K562 (cell line): ENCODE measurements around the gene TENM3. TPM values are rescaled to one million over a fixed set of nuclear protein-coding genes. Genes with fewer than 3 reads are reported as not detected.

ENCODE experiments used
- ATAC-seq: fragments of 200-7000 bp; cut with Tn5 transposase; 3 replicates; pipeline ENCODE4 v1.9.1; 2020; ENCODE audit warnings: moderate library complexity
- BruUV-seq: library from RNA; stranded (reverse); fragments of 400-500 nt; replicated peaks from 2 replicates; lab custom pipeline; 2021; lab: Mats Ljungman, UMichigan
- CTCF ChIA-PET: fragments of 300-600 bp; formaldehyde crosslinking; extraction: SDS; loops from one replicate; lab custom pipeline; 2021; ENCODE audit warnings: low intra/inter-chr PET ratio; lab: Yijun Ruan, JAX
- POLR2A ChIA-PET: fragments of 300-600, 350-650 bp; sonication (Branson Sonifier 250); formaldehyde crosslinking; extraction: SDS; loops from one replicate; lab custom pipeline; 2021; ENCODE audit warnings: antibody characterized with exemption, inconsistent platforms; lab: Yijun Ruan, JAX
- DNase-seq, 4 experiments: peaks; one replicate each; pipeline versions ENCODE4 v3.0.0 to v3.0.0-alpha.2; 2011 to 2018; ENCODE audit warnings: low spot score in 3 of 4, mixed read lengths in 3 of 4; ENCODE audit errors: extremely low read depth in 1 of 4
- FAIRE-seq: peaks from 2 replicates; lab custom pipeline; 2011; peaks lifted over from hg19 to GRCh38; lab: Jason Lieb, UNC
- H2AFZ ChIP-seq: 2 replicates; pipeline ENCODE4 v1.6.0; 2011; ENCODE audit warnings: low read depth, low read length, control low read depth, inconsistent platforms
- H3K27ac ChIP-seq: fragments of 200-600 bp; 3 replicates; pipeline ENCODE4 v1.8.0; 2011; ENCODE audit warnings: low read depth, mild to moderate bottlenecking, control low read depth, inconsistent platforms, low read length, moderate library complexity, mixed read lengths; ENCODE audit errors: extremely low read depth
- H3K27me3 ChIP-seq, 2 experiments: fragments of 300-600 bp in 1 of 2; 2 replicates in 1 of 2; 3 replicates in 1 of 2; pipeline versions ENCODE4 v1.6.0 to v1.8.0; 2011; ENCODE audit warnings: inconsistent platforms in 2 of 2, low read length in 2 of 2, mild to moderate bottlenecking in 1 of 2, mixed read lengths in 1 of 2, moderate library complexity in 1 of 2; ENCODE audit not compliant: control insufficient read depth in 2 of 2, insufficient read depth in 2 of 2
- H3K36me3 ChIP-seq: fragments of 300-600 bp; 3 replicates; pipeline ENCODE4 v1.8.0; 2011; ENCODE audit warnings: mild to moderate bottlenecking, low read length, inconsistent platforms; ENCODE audit not compliant: control insufficient read depth, insufficient read depth
- H3K4me1 ChIP-seq, 2 experiments: fragments of 200-600 bp in 1 of 2; replicated peaks in 1 of 2; 2 replicates in 1 of 2; 3 replicates in 1 of 2; pipeline versions ENCODE4 v1.5.1 to v1.8.0; 2011; ENCODE audit warnings: inconsistent platforms in 2 of 2, low read length in 2 of 2, mild to moderate bottlenecking in 1 of 2, mixed read lengths in 1 of 2, moderate library complexity in 1 of 2; ENCODE audit not compliant: control insufficient read depth in 2 of 2, insufficient read depth in 2 of 2
- H3K4me2 ChIP-seq: 2 replicates; pipeline ENCODE4 v1.6.1; 2011; ENCODE audit warnings: low read length, control low read depth, inconsistent platforms, mixed read lengths; ENCODE audit not compliant: insufficient read depth
- H3K4me3 ChIP-seq: fragments of 200-600 bp; sonication (generic), shearing (Covaris generic); 2 replicates; pipeline ENCODE4 v1.5.1; 2016; ENCODE audit warnings: control low read depth, inconsistent platforms
- H3K79me2 ChIP-seq: fragments of 200-600 bp; 3 replicates; pipeline ENCODE4 v1.8.0; 2011; ENCODE audit warnings: low read length, inconsistent platforms; ENCODE audit not compliant: control insufficient read depth, insufficient read depth
- H3K9ac ChIP-seq, 2 experiments: 2 replicates each; pipeline versions ENCODE4 v1.6.0 to v1.6.1; 2011; ENCODE audit warnings: low read depth in 2 of 2, low read length in 2 of 2, control low read depth in 1 of 2, inconsistent platforms in 1 of 2, mild to moderate bottlenecking in 1 of 2, mixed read lengths in 1 of 2; ENCODE audit not compliant: insufficient read depth in 1 of 2
- H3K9me1 ChIP-seq: one replicate; pipeline ENCODE4 v1.6.0; 2011; ENCODE audit warnings: inconsistent platforms, mild to moderate bottlenecking, low read length, moderate library complexity; ENCODE audit not compliant: control insufficient read depth, insufficient read depth
- H3K9me3 ChIP-seq: replicated peaks from 2 replicates; pipeline ENCODE4 v1.5.1; 2011; ENCODE audit warnings: low read depth, low read length, inconsistent platforms; ENCODE audit not compliant: control insufficient read depth, insufficient read depth
- H4K20me1 ChIP-seq: replicated peaks from 2 replicates; pipeline ENCODE4 v1.6.1; 2011; ENCODE audit warnings: low read length, inconsistent platforms, mixed read lengths; ENCODE audit not compliant: control insufficient read depth, insufficient read depth
- HNRNPK ChIP-seq: fragments of 200-400 bp; formaldehyde crosslinking; IDR thresholded peaks from one replicate; pipeline ENCODE4 v1.6.1; 2018; ENCODE audit warnings: mild to moderate bottlenecking, low read depth, low read length; ENCODE audit not compliant: poor library complexity, severe bottlenecking
- NFE2L1 ChIP-seq: fragments of 450-650 bp; IDR thresholded peaks from 2 replicates; pipeline ENCODE4 v1.6.1; 2016; ENCODE audit warnings: missing genetic modification characterization, low read depth, mild to moderate bottlenecking, missing compliant biosample characterization, moderate library complexity, borderline replicate concordance
- RNF2 ChIP-seq: sonication (generic); IDR thresholded peaks from 2 replicates; pipeline ENCODE4 v1.6.1; 2016
- XRCC5 ChIP-seq: fragments of 200-400 bp; formaldehyde crosslinking; IDR thresholded peaks from 2 replicates; pipeline ENCODE4 v1.6.1; 2017; ENCODE audit warnings: low read depth, mild to moderate bottlenecking, low read length
- ZBTB12 ChIP-seq: fragments of 250-450 bp; sonication (Bioruptor Pico); IDR thresholded peaks from 2 replicates; pipeline ENCODE4 v1.4.0; 2020
- ZNF589 ChIP-seq: fragments of 200-800 bp; sonication (Bioruptor generic); IDR thresholded peaks from 2 replicates; pipeline ENCODE4 v1.6.1; 2016; ENCODE audit warnings: low read depth, missing genetic modification characterization, missing compliant biosample characterization
- WGBS: fragments of 100-300 bp; shearing (Covaris generic); methylation state at CpG from one replicate; pipeline ENCODE4 v1.1.6; 2016; ENCODE audit warnings: low coverage, mixed read lengths; ENCODE audit not compliant: insufficient coverage; ENCODE audit errors: missing lambda C conversion rate; 5-methylcytosine and 5-hydroxymethylcytosine counted together
- in situ Hi-C: fragments of 300-500 bp; cut with MboI; formaldehyde crosslinking; loops from 4 replicates; pipeline ENCODE4 v1.15.0; 2018; ENCODE audit warnings: inconsistent platforms, mixed read lengths
- intact Hi-C: fragments of 100-400 bp; cut with micrococcal nuclease; formaldehyde crosslinking; loops from 2 replicates; pipeline ENCODE4 v1.14.2; 2022
- polyA plus RNA-seq, 8 experiments: library from polyadenylated mRNA; depleted of rRNA in 4 of 8; stranded (reverse) in 5 of 8; unstranded in 3 of 8; fragments of >200 nt; fragmentation: Nextera tagmentation in 2 of 8; fragmentation: Illumina TruSeq in 1 of 8; extraction: Ambion mirVana in 2 of 8; extraction: Trizol in 1 of 8; gene quantifications; 2 replicates each; pipeline versions ENCODE4 v1.2.1 to v1.2.3, GENCODE V29; 2011 to 2014; ENCODE audit warnings: inconsistent platforms in 1 of 8, missing spikeins in 1 of 8
- total RNA-seq, 7 experiments: library from RNA; depleted of rRNA in 6 of 7; stranded (reverse); fragments of >200 nt in 6 of 7; fragmentation: Illumina TruSeq in 2 of 7; extraction: Trizol in 2 of 7; gene quantifications; 2 replicates each; pipeline versions ENCODE4 v1.2.1 to v1.2.3, GENCODE V29; 2011 to 2021; ENCODE audit warnings: low replicate concordance in 1 of 7

The TENM3 gene
- total and polyA plus RNA-seq, 9 of the 15 experiments (the other 6 are each of a cell fraction or from before 2014, with no cell fraction given) = 0.01 to 0.02 TPM; not detected in 7

- Histone ChIP-seq H2AFZ (no peak overlapping the region), H3K9me1 (no peaks in the 10 kb centered on the region), H3K4me2 (no peak overlapping the region), H3K27me3 (no peaks in the 10 kb centered on the region), H3K4me1 (no peaks in the 10 kb centered on the region), H3K36me3 (no peaks in the 10 kb centered on the region), H3K4me3 (no peak overlapping the region), H3K9me3 (no peaks in the 10 kb centered on the region), H3K79me2 (no peaks in the 10 kb centered on the region), H3K9ac (no peak overlapping the region), H4K20me1 (no peaks in the 10 kb centered on the region; the same call in 1 of the 2 replicates), H3K27ac (no peak overlapping the region)
- FAIRE-seq (no peak), DNase-seq (no peak), ATAC-seq (no peak)
- BruUV-seq = no TSS peak
- 0% methylated on average over 7 of the region's 7 CpGs for WGBS
- TF ChIP-seq ZNF589 = no peak
- TF ChIP-seq RNF2 = no peak
- no peak for TF ChIP-seq HNRNPK
- TF ChIP-seq XRCC5 = no peak
- TF ChIP-seq ZBTB12 (CRISPR knock-in tag) = no peak
- TF ChIP-seq NFE2L1 (tag) = no peak
- in situ Hi-C loops = no loop called here
- intact Hi-C loops = no loop called here
- CTCF ChIA-PET = no interaction called here
- POLR2A ChIA-PET = no interaction called here
These were observed 400.8 kb downstream of the TENM3 start for GRCh38 chr4:182643801-182644682.
